Kidney (tissue), 14 donors: ENCODE data around the gene CA10. TPM values are rescaled to one million over a fixed set of nuclear protein-coding genes. Genes with fewer than 3 reads are reported as not detected.

ENCODE experiments used
- DNase-seq, 5 donors: peaks; one replicate each; pipeline ENCODE4 v3.0.0-alpha.2; 2013 to 2020
- FAIRE-seq: peaks from 2 replicates; lab custom pipeline; 2012; peaks lifted over from hg19 to GRCh38; lab: Jason Lieb, UNC
- H3K27ac ChIP-seq, 2 donors: one replicate each; pipeline ENCODE4 v1.7.0; 2013; ENCODE audit warnings: low read depth in 2 of 2, low read length in 2 of 2, inconsistent platforms in 1 of 2
- H3K27me3 ChIP-seq: one replicate; pipeline ENCODE4 v1.7.1; 2013; ENCODE audit warnings: low read length, inconsistent platforms; ENCODE audit not compliant: control insufficient read depth, insufficient read depth
- H3K36me3 ChIP-seq, 3 donors: one replicate each; pipeline versions ENCODE4 v1.7.0 to v1.7.1; 2013; ENCODE audit warnings: low read length in 3 of 3, control low read depth in 1 of 3, inconsistent platforms in 1 of 3; ENCODE audit not compliant: insufficient read depth in 3 of 3, control insufficient read depth in 2 of 3
- H3K4me1 ChIP-seq, 3 donors: one replicate each; pipeline versions ENCODE4 v1.7.0 to v1.7.1; 2013; ENCODE audit warnings: low read length in 3 of 3, inconsistent platforms in 1 of 3, low read depth in 1 of 3; ENCODE audit not compliant: control insufficient read depth in 2 of 3, insufficient read depth in 2 of 3
- H3K4me3 ChIP-seq, 3 donors: one replicate each; pipeline versions ENCODE4 v1.7.0 to v1.8.1; 2013; ENCODE audit warnings: low read length in 3 of 3, control low read depth in 1 of 3, inconsistent platforms in 1 of 3
- H3K9ac ChIP-seq, 3 donors: one replicate each; pipeline versions ENCODE4 v1.7.0 to v1.7.1; 2013; ENCODE audit warnings: low read length in 3 of 3, control low read depth in 1 of 3, inconsistent platforms in 1 of 3
- H3K9me3 ChIP-seq, 3 donors: one replicate each; pipeline versions ENCODE4 v1.7.0 to v1.7.1; 2013; ENCODE audit warnings: low read length in 3 of 3, control low read depth in 1 of 3, inconsistent platforms in 1 of 3; ENCODE audit not compliant: control insufficient read depth in 2 of 3, insufficient read depth in 1 of 3
- CTCF ChIP-seq: IDR thresholded peaks from 3 replicates; pipeline ENCODE4 v1.5.1; 2012; ENCODE audit warnings: mild to moderate bottlenecking, moderate library complexity, borderline replicate concordance; ENCODE audit not compliant: insufficient read depth; ENCODE audit errors: extremely low read depth
- intact Hi-C: fragments of 100-400 bp; cut with DNase I; formaldehyde crosslinking; loops from one replicate; pipeline ENCODE4 v1.11.1; 2022
- polyA plus RNA-seq: library from polyadenylated mRNA; stranded (reverse); fragments of 350-450 nt; fragmentation: Illumina TruSeq; extraction: RNeasy Lipid Tissue Mini Kit (QIAGEN cat#74804); gene quantifications from one replicate; pipeline ENCODE4 v1.2.3, GENCODE V29; 2014; ENCODE audit warnings: low read depth, low replicate concordance; ENCODE audit not compliant: insufficient read depth
- total RNA-seq: library from RNA; stranded (reverse); fragmentation: NEBNext Ultra II Directional; extraction: Animal tissue kit (Norgen Biotek cat#: 25700); gene quantifications from one replicate; pipeline ENCODE4 v1.2.1, GENCODE V29; 2021
- donor health status: control.
- donor health status: control.
- donor health status: control.
- donor health status: control.
- donor health status: control.
- donor health status: DM: yes; HTN: yes; CAD: no.
- donor health status: Normal renal cell carcinoma (clear cell type).

Gene CA10
- total and polyA plus RNA-seq, 2 donors from 2014 or later: 3.7 to 9.8 TPM

GRCh38 chr17:51731941-51732722, 426.4 kb downstream of the CA10 start:
- TF ChIP-seq CTCF: no peak
- FAIRE-seq: no peak
- H3K27ac ChIP-seq: no peak overlapping the region
- no peak overlapping the region for H3K4me3 ChIP-seq
- no peaks in the 10 kb centered on the region for H3K4me1 ChIP-seq
- no peak for DNase-seq
- H3K27me3 ChIP-seq: no peaks in the 10 kb centered on the region
- no peaks in the 10 kb centered on the region for H3K36me3 ChIP-seq
- no peak overlapping the region for H3K9ac ChIP-seq
- intact Hi-C loops: no loop called here
- no peaks in the 10 kb centered on the region for H3K9me3 ChIP-seq

GRCh38 chr17:51730303-51731050, 428.0 kb downstream of the CA10 start:
- Histone ChIP-seq H3K4me1 (no peaks in the 10 kb centered on the region), H3K4me3 (no peak overlapping the region), H3K27me3 (no peaks in the 10 kb centered on the region), H3K27ac (no peak overlapping the region), H3K36me3 (no peaks in the 10 kb centered on the region), H3K9ac (no peak overlapping the region), H3K9me3 (no peaks in the 10 kb centered on the region)
- intact Hi-C loops: no loop called here
- peak in 2 of 5 donors; percentile 7 to 41 for DNase-seq
- TF ChIP-seq CTCF: no peak
- FAIRE-seq: no peak

DNA sequence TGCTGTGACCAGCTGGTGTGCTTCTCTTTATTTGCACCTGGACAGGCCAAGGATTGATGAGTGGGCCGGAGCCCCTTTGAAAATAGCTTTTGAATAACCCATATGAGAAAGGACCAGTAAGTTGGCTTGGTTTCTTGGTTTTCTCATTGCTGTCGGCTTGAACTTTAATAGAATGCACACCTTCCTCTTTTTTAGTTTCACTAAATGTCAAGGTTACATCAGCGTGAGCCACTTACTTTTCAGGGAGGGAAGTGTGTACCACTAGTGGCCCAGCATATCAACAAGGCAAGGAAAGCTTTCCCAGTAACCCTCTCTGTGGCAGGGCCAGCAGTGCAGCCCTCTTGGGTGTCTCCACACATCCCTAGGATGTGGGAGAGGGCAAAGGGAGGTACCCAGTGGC, 433.3 kb downstream of the CA10 start:
- DNase-seq: no peak
- H3K36me3 ChIP-seq: no peaks in the 10 kb centered on the region
- FAIRE-seq: no peak
- no peak for TF ChIP-seq CTCF
- intact Hi-C loops: no loop called here
- no peak overlapping the region for H3K4me3 ChIP-seq
- H3K9me3 ChIP-seq: no peaks in the 10 kb centered on the region
- H3K4me1 ChIP-seq: no peaks in the 10 kb centered on the region
- no peak overlapping the region for H3K9ac ChIP-seq
- no peak overlapping the region for H3K27ac ChIP-seq
- no peaks in the 10 kb centered on the region for H3K27me3 ChIP-seq
